SH-SY5Y (cell line): ENCODE measurements around the gene ACBD6.

Source experiments
- GATA2 ChIP-seq: IDR thresholded peaks from 2 replicates; pipeline ENCODE4 v1.6.1; 2011; ENCODE audit warnings: mild to moderate bottlenecking, low read depth, low read length
- GATA3 ChIP-seq: IDR thresholded peaks from 2 replicates; pipeline ENCODE4 v1.6.1; 2011; ENCODE audit warnings: low read depth, mild to moderate bottlenecking, low read length, moderate library complexity

- TF ChIP-seq GATA2 (no peak), GATA3 (no peak)
Observed at GRCh38 chr1:180287988-180288705, 214.2 kb downstream of the ACBD6 start.
